Effector memory CD4-positive, alpha-beta T cell (primary cell): Measurements from ENCODE around the gene SST.

Experiments
- DNase-seq, 3 donors: peaks; one replicate each; pipeline ENCODE4 v3.0.0-alpha.2; 2020
- H3K27ac ChIP-seq: 2 replicates; pipeline ENCODE4 v1.7.0; 2013; ENCODE audit warnings: mild to moderate bottlenecking, low read length, moderate library complexity; ENCODE audit not compliant: insufficient read depth, poor library complexity, severe bottlenecking
- H3K27me3 ChIP-seq: replicated peaks from 2 replicates; pipeline ENCODE4 v1.7.0; 2013; ENCODE audit warnings: mild to moderate bottlenecking, low read length; ENCODE audit not compliant: insufficient read depth, control insufficient read depth, poor library complexity, severe bottlenecking
- H3K36me3 ChIP-seq: 2 replicates; pipeline ENCODE4 v1.7.0; 2013; ENCODE audit warnings: mild to moderate bottlenecking, low read length, moderate library complexity; ENCODE audit not compliant: control insufficient read depth, insufficient read depth
- H3K4me1 ChIP-seq: 2 replicates; pipeline ENCODE4 v1.7.0; 2013; ENCODE audit warnings: low read length, mild to moderate bottlenecking; ENCODE audit not compliant: control insufficient read depth, insufficient read depth, poor library complexity, severe bottlenecking
- H3K4me3 ChIP-seq: 2 replicates; pipeline ENCODE4 v1.7.0; 2013; ENCODE audit warnings: low read length, low read depth, mild to moderate bottlenecking; ENCODE audit not compliant: insufficient read depth, poor library complexity, severe bottlenecking
- H3K9me3 ChIP-seq: 2 replicates; pipeline ENCODE4 v1.7.0; 2013; ENCODE audit warnings: mild to moderate bottlenecking, low read length, moderate library complexity; ENCODE audit not compliant: control insufficient read depth
- total RNA-seq, 3 donors: gene quantifications; one replicate each; lab custom pipeline; 2026; lab: John Stamatoyannopoulos, UW

Gene SST
- total RNA-seq = 0 reads per million in 3 donors

- Histone ChIP-seq H3K36me3 (no peaks in the 10 kb centered on the region), H3K9me3 (no peaks in the 10 kb centered on the region), H3K27ac (no peak within 1 kb of the TSS), H3K4me3 (no peak within 1 kb of the TSS), H3K4me1 (no peaks in the 10 kb centered on the region), H3K27me3 (peaks cover 21% of the 10 kb centered on the region)
- DNase-seq = no peak
Measured at GRCh38 chr3:187669675-187670504, at the start of gene SST. Gene SST (minus strand): TSS chr3:187670394. CDS start chr3:187670291, 103 bp downstream.

- H3K9me3 ChIP-seq = no peaks in the 10 kb centered on the region
- peaks cover 21% of the 10 kb centered on the region for H3K36me3 ChIP-seq
- H3K4me3 ChIP-seq = no peak overlapping the region
- no peak for DNase-seq
- no peak overlapping the region for H3K27ac ChIP-seq
- no peaks in the 10 kb centered on the region for H3K4me1 ChIP-seq
- H3K27me3 ChIP-seq = no peaks in the 10 kb centered on the region
Measured at GRCh38 chr3:187719628-187720336, 49.6 kb upstream of the SST start.

GRCh38 chr3:187718802-187719201, 48.6 kb upstream of the SST start:
- H3K9me3 ChIP-seq = no peaks in the 10 kb centered on the region
- peaks cover 3% of the 10 kb centered on the region for H3K4me1 ChIP-seq
- DNase-seq = no peak
- no peak overlapping the region for H3K4me3 ChIP-seq
- no peaks in the 10 kb centered on the region for H3K27me3 ChIP-seq
- no peak overlapping the region for H3K27ac ChIP-seq
- H3K36me3 ChIP-seq = peaks cover 11% of the 10 kb centered on the region

GRCh38 chr3:187717572-187717971, 47.4 kb upstream of the SST start:
- H3K36me3 ChIP-seq = peaks cover 7% of the 10 kb centered on the region

GRCh38 chr3:187714404-187714979, 44.3 kb upstream of the SST start:
- no peaks in the 10 kb centered on the region for H3K36me3 ChIP-seq
- H3K4me3 ChIP-seq = no peak overlapping the region

More at GRCh38 chr3:187717572-187717971, 47.4 kb upstream of the SST start:
- DNase-seq = no peak
- Histone ChIP-seq H3K4me3 (no peak overlapping the region), H3K9me3 (no peaks in the 10 kb centered on the region), H3K4me1 (peaks cover 6% of the 10 kb centered on the region), H3K27me3 (no peaks in the 10 kb centered on the region), H3K27ac (no peak overlapping the region)

GRCh38 chr3:187713504-187713903, 43.3 kb upstream of the SST start:
- H3K27ac ChIP-seq = no peak overlapping the region
- H3K4me1 ChIP-seq = peaks cover 6% of the 10 kb centered on the region
- no peaks in the 10 kb centered on the region for H3K36me3 ChIP-seq
- H3K9me3 ChIP-seq = no peaks in the 10 kb centered on the region
- H3K27me3 ChIP-seq = no peaks in the 10 kb centered on the region
- peak in 1 of 3 donors; percentile 24 for DNase-seq
- H3K4me3 ChIP-seq = no peak overlapping the region

More at GRCh38 chr3:187714404-187714979, 44.3 kb upstream of the SST start:
- DNase-seq = peak; percentile 43 to 63 (median 46)
- Histone ChIP-seq H3K27ac (no peak overlapping the region), H3K4me1 (peaks cover 6% of the 10 kb centered on the region), H3K9me3 (no peaks in the 10 kb centered on the region), H3K27me3 (no peaks in the 10 kb centered on the region)

- Histone ChIP-seq H3K4me1 (peaks cover 6% of the 10 kb centered on the region), H3K36me3 (no peaks in the 10 kb centered on the region), H3K27me3 (no peaks in the 10 kb centered on the region), H3K9me3 (no peaks in the 10 kb centered on the region), H3K4me3 (no peak overlapping the region), H3K27ac (no peak overlapping the region)
- no peak for DNase-seq
Measured at GRCh38 chr3:187709155-187709554, 39.0 kb upstream of the SST start.

- H3K4me1 ChIP-seq = peaks cover 1% of the 10 kb centered on the region
- H3K4me3 ChIP-seq = no peak overlapping the region
- no peaks in the 10 kb centered on the region for H3K36me3 ChIP-seq
- DNase-seq = no peak
- no peak overlapping the region for H3K27ac ChIP-seq
- no peaks in the 10 kb centered on the region for H3K27me3 ChIP-seq
- H3K9me3 ChIP-seq = no peaks in the 10 kb centered on the region
Measured at GRCh38 chr3:187708696-187709095, 38.5 kb upstream of the SST start.

- Histone ChIP-seq H3K36me3 (no peaks in the 10 kb centered on the region), H3K27ac (no peak overlapping the region)
- DNase-seq = no peak
Measured at GRCh38 chr3:187706971-187707370, 36.8 kb upstream of the SST start.

GRCh38 chr3:187705164-187705563, 35.0 kb upstream of the SST start:
- no peak for DNase-seq
- H3K27ac ChIP-seq = no peak overlapping the region
- no peaks in the 10 kb centered on the region for H3K36me3 ChIP-seq
- H3K27me3 ChIP-seq = no peaks in the 10 kb centered on the region
- no peak overlapping the region for H3K4me3 ChIP-seq
- no peaks in the 10 kb centered on the region for H3K9me3 ChIP-seq
- H3K4me1 ChIP-seq = no peaks in the 10 kb centered on the region

More at GRCh38 chr3:187706971-187707370, 36.8 kb upstream of the SST start:
- no peak overlapping the region for H3K4me3 ChIP-seq
- no peaks in the 10 kb centered on the region for H3K9me3 ChIP-seq
- H3K27me3 ChIP-seq = no peaks in the 10 kb centered on the region
- H3K4me1 ChIP-seq = no peaks in the 10 kb centered on the region
